ENCODE results near the gene FOXJ3. TPM values are rescaled to one million over a fixed set of nuclear protein-coding genes. Genes with fewer than 3 reads are reported as not detected.

FOXJ3 gene
- total and polyA plus RNA-seq, 2 donors (not counting 1 experiment from before 2014, with no cell fraction given), result 22.6 to 29.5 TPM

DNA sequence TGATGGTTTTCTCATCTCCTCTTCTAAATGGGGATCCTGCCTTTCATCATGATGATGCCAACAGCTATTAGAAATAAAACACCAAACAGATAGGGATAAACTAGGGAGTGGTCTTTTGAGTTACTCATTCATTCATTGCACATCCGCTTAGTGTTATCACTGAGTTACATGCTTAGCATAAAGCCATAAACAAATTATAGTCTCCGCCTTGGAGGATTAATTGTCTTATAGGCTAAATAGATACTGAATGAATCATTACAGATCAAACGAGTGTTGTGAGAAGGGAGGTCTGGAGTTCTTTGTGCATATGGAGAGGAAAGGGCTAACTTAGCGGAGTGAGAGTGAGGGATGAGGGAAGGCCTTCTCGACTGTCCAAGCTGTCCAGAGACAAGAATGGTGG is 201.6 kb downstream of the FOXJ3 start:
- DNase-seq (ENCODE audit: low read depth in 2 of 2), result no peak
- no peak for TF ChIP-seq EZH2 (IDR thresholded peaks at IDR 0.05; ENCODE audit: low read length, missing control alignments)
- Histone ChIP-seq H3K4me3 (replicated peaks in 1 of 4; ENCODE audit: control extremely low read depth in 1 of 4, insufficient read depth in 1 of 4, low read depth in 3 of 4, low read length in 4 of 4) (no peak overlapping the region), H3K4me2 (ENCODE audit: extremely low read depth, insufficient read depth, low read length) (no peak overlapping the region), H3K9ac (ENCODE audit: insufficient read depth, low read length) (no peak overlapping the region), H3K27me3 (ENCODE audit: control insufficient read depth, insufficient read depth, low read length) (peaks cover 4% of the 10 kb centered on the region), H3K79me2 (ENCODE audit: control insufficient read depth, insufficient read depth, low read length) (no peaks in the 10 kb centered on the region), H3K4me1 (ENCODE audit: control insufficient read depth, extremely low read depth, insufficient read depth, low read length) (no peaks in the 10 kb centered on the region), H3K36me3 (ENCODE audit: control insufficient read depth, insufficient read depth, low read length) (no peaks in the 10 kb centered on the region), H4K20me1 (ENCODE audit: control insufficient read depth, extremely low read depth, insufficient read depth, low read length) (no peaks in the 10 kb centered on the region), H3K9me3 (ENCODE audit: control insufficient read depth, insufficient read depth, low read depth, low read length) (no peaks in the 10 kb centered on the region), H3K27ac (ENCODE audit: insufficient read depth, low read length) (no peak overlapping the region), H2AFZ (ENCODE audit: low read length) (no peak overlapping the region)

DNA sequence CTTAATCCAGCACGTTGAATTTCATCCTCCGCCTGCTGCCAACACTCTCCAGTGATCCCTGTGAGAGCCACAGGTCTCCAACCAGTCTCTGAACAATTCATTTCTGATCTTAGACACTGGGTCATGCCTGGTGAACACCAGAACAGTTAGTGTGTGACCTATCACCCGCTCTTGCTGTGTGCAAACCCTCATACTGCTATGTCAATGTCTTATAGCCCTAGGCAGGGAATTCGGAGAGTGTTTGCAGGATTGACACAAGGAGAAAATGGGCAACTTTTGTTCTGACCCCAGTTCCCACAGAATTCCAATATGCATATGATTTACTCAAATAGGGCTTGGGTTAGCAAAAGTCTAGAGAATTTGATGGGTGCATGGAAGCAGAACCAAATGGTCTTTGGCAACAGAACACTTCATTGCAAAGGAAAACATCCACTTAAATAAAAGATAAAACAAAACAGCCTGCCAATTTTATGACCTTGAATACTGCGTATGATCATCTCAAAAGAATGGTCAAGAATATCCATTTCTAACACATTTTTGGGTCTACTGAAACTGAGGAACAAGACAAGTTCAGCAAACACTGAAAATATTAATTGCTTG is 204.9 kb downstream of the FOXJ3 start:
- Histone ChIP-seq H3K36me3 (ENCODE audit: control insufficient read depth, insufficient read depth, low read length) (no peaks in the 10 kb centered on the region), H3K27ac (ENCODE audit: insufficient read depth, low read length) (no peak overlapping the region), H3K4me3 (replicated peaks in 1 of 4; ENCODE audit: control extremely low read depth in 1 of 4, insufficient read depth in 1 of 4, low read depth in 3 of 4, low read length in 4 of 4) (no peak overlapping the region), H4K20me1 (ENCODE audit: control insufficient read depth, extremely low read depth, insufficient read depth, low read length) (no peaks in the 10 kb centered on the region), H2AFZ (ENCODE audit: low read length) (no peak overlapping the region), H3K9me3 (ENCODE audit: control insufficient read depth, insufficient read depth, low read depth, low read length) (no peaks in the 10 kb centered on the region), H3K4me1 (ENCODE audit: control insufficient read depth, extremely low read depth, insufficient read depth, low read length) (no peaks in the 10 kb centered on the region), H3K27me3 (ENCODE audit: control insufficient read depth, insufficient read depth, low read length) (no peaks in the 10 kb centered on the region), H3K4me2 (ENCODE audit: extremely low read depth, insufficient read depth, low read length) (no peak overlapping the region), H3K9ac (ENCODE audit: insufficient read depth, low read length) (no peak overlapping the region), H3K79me2 (ENCODE audit: control insufficient read depth, insufficient read depth, low read length) (no peaks in the 10 kb centered on the region)
- no peak for DNase-seq (ENCODE audit: low read depth in 2 of 2)
- TF ChIP-seq, protein P1, sequence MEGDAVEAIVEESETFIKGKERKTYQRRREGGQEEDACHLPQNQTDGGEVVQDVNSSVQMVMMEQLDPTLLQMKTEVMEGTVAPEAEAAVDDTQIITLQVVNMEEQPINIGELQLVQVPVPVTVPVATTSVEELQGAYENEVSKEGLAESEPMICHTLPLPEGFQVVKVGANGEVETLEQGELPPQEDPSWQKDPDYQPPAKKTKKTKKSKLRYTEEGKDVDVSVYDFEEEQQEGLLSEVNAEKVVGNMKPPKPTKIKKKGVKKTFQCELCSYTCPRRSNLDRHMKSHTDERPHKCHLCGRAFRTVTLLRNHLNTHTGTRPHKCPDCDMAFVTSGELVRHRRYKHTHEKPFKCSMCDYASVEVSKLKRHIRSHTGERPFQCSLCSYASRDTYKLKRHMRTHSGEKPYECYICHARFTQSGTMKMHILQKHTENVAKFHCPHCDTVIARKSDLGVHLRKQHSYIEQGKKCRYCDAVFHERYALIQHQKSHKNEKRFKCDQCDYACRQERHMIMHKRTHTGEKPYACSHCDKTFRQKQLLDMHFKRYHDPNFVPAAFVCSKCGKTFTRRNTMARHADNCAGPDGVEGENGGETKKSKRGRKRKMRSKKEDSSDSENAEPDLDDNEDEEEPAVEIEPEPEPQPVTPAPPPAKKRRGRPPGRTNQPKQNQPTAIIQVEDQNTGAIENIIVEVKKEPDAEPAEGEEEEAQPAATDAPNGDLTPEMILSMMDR (conservative IDR thresholded peaks at IDR 0.05 in 1 of 2, IDR thresholded peaks at IDR 0.05 in 1 of 2; ENCODE audit: low read depth in 1 of 2, low read length in 2 of 2), result no peak
- no peak for TF ChIP-seq EZH2 (IDR thresholded peaks at IDR 0.05; ENCODE audit: low read length, missing control alignments)

DNA sequence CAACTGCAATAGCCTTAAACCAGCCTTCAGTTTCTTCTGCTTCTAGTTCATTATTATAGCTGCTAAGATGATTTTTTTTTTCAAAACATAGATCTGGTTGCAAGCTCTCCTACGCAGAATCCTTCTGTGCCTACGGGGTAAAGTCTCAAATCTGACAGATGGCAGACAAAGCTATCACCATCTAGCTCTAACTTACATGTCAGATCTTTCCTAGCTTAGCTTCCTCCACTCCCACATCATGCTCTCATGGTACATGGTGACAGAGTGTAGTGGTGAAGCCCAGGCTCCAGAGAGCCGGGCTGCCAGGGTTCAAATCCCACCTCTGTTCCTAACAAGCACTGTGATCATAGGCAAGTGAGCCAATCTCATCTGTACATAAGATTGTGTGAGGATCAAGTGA is 206.1 kb downstream of the FOXJ3 start:
- H3K27me3 ChIP-seq (ENCODE audit: control insufficient read depth, insufficient read depth, low read length), result no peaks in the 10 kb centered on the region
- H3K27ac ChIP-seq (ENCODE audit: insufficient read depth, low read length), result no peak overlapping the region
- TF ChIP-seq, protein P1 (conservative IDR thresholded peaks at IDR 0.05 in 1 of 2, IDR thresholded peaks at IDR 0.05 in 1 of 2; ENCODE audit: low read depth in 1 of 2, low read length in 2 of 2), result no peak
- no peak for TF ChIP-seq EZH2 (IDR thresholded peaks at IDR 0.05; ENCODE audit: low read length, missing control alignments)
- DNase-seq (ENCODE audit: low read depth in 2 of 2), result no peak
- no peaks in the 10 kb centered on the region for H3K36me3 ChIP-seq (ENCODE audit: control insufficient read depth, insufficient read depth, low read length)
- no peak overlapping the region for H3K4me3 ChIP-seq (replicated peaks in 1 of 4; ENCODE audit: control extremely low read depth in 1 of 4, insufficient read depth in 1 of 4, low read depth in 3 of 4, low read length in 4 of 4)
- no peaks in the 10 kb centered on the region for H4K20me1 ChIP-seq (ENCODE audit: control insufficient read depth, extremely low read depth, insufficient read depth, low read length)
- no peak overlapping the region for H2AFZ ChIP-seq (ENCODE audit: low read length)
- no peaks in the 10 kb centered on the region for H3K9me3 ChIP-seq (ENCODE audit: control insufficient read depth, insufficient read depth, low read depth, low read length)
- no peak overlapping the region for H3K4me2 ChIP-seq (ENCODE audit: extremely low read depth, insufficient read depth, low read length)
- no peaks in the 10 kb centered on the region for H3K4me1 ChIP-seq (ENCODE audit: control insufficient read depth, extremely low read depth, insufficient read depth, low read length)
- no peaks in the 10 kb centered on the region for H3K79me2 ChIP-seq (ENCODE audit: control insufficient read depth, insufficient read depth, low read length)
- H3K9ac ChIP-seq (ENCODE audit: insufficient read depth, low read length), result no peak overlapping the region
